HL-60 (cell line): Measurements from ENCODE around the gene NUP93.

Experiments
- DNase-seq, 2 experiments: peaks; one replicate each; pipeline ENCODE4 v3.0.0-alpha.2; 2010 to 2020; ENCODE audit warnings: low read depth in 1 of 2, low spot score in 1 of 2
- H3K27ac ChIP-seq: fragments of 250-450 bp; sonication (Bioruptor Pico); replicated peaks from 2 replicates; pipeline ENCODE4 v1.5.1; 2020; ENCODE audit warnings: mild to moderate bottlenecking, moderate library complexity
- H3K27me3 ChIP-seq: fragments of 250-450 bp; sonication (Bioruptor Pico); 2 replicates; pipeline ENCODE4 v1.5.1; 2021; ENCODE audit warnings: mild to moderate bottlenecking, moderate library complexity; ENCODE audit not compliant: insufficient read depth, poor library complexity, severe bottlenecking
- H3K4me3 ChIP-seq: replicated peaks from 2 replicates; pipeline ENCODE4 v1.5.1; 2011; ENCODE audit warnings: mild to moderate bottlenecking, control low read depth, low read length; ENCODE audit not compliant: insufficient read depth
- CTCF ChIP-seq: IDR thresholded peaks from one replicate; pipeline ENCODE4 v1.5.1; 2011; ENCODE audit warnings: low read length, control low read depth, inconsistent platforms; ENCODE audit not compliant: insufficient read depth
- GABPA ChIP-seq: IDR thresholded peaks from 2 replicates; pipeline ENCODE4 v1.6.1; 2012; ENCODE audit warnings: low read depth
- POLR2AphosphoS5 ChIP-seq: IDR thresholded peaks from 2 replicates; pipeline ENCODE4 v1.6.1; 2012; ENCODE audit warnings: low read depth
- REST ChIP-seq: IDR thresholded peaks from 2 replicates; pipeline ENCODE4 v1.6.1; 2012; ENCODE audit warnings: low read depth; ENCODE audit not compliant: insufficient replicate concordance
- SPI1 ChIP-seq: IDR thresholded peaks from 2 replicates; pipeline ENCODE4 v1.6.1; 2012; ENCODE audit warnings: low read depth, mild to moderate bottlenecking, borderline replicate concordance

The NUP93 gene

GRCh38 chr16:56764835-56765234 lies 34.9 kb downstream of the NUP93 start:
- Histone ChIP-seq H3K27me3 (no peaks in the 10 kb centered on the region), H3K27ac (no peak overlapping the region), H3K4me3 (no peak overlapping the region)
- DNase-seq, result no peak
- TF ChIP-seq CTCF, result no peak
- TF ChIP-seq POLR2AphosphoS5, result no peak
- no peak for TF ChIP-seq SPI1
- TF ChIP-seq GABPA, result no peak
- TF ChIP-seq REST, result no peak

GRCh38 chr16:56765949-56766348 lies 36.0 kb downstream of the NUP93 start:
- no peaks in the 10 kb centered on the region for H3K27me3 ChIP-seq
- no peak overlapping the region for H3K4me3 ChIP-seq
- no peak for DNase-seq
- TF ChIP-seq REST (no peak), GABPA (no peak), POLR2AphosphoS5 (no peak), CTCF (no peak), SPI1 (no peak)
- H3K27ac ChIP-seq, result no peak overlapping the region

- DNase-seq, result no peak
- TF ChIP-seq GABPA (no peak), SPI1 (no peak), REST (no peak), CTCF (no peak)
These were observed 37.1 kb downstream of the NUP93 start for GRCh38 chr16:56767024-56767423.

More at GRCh38 chr16:56767024-56767423, 37.1 kb downstream of the NUP93 start:
- H3K4me3 ChIP-seq, result no peak overlapping the region
- H3K27ac ChIP-seq, result no peak overlapping the region
- no peaks in the 10 kb centered on the region for H3K27me3 ChIP-seq
